ENCODE measurements around the gene TAPBP. TPM values are rescaled to one million over a fixed set of nuclear protein-coding genes. Genes with fewer than 3 reads are reported as not detected.

Gene TAPBP
- total and polyA plus RNA-seq, 2 of the 8 experiments (the other 6 are each of a cell fraction or from before 2014, with no cell fraction given): 24.5 to 35.4 TPM

- TF ChIP-seq CHD7 (IDR thresholded peaks at IDR 0.05; ENCODE audit: insufficient replicate concordance, low read length): no peak
- TF ChIP-seq TAF7 (optimal IDR thresholded peaks at IDR 0.05; ENCODE audit: borderline replicate concordance, low read depth, low read length): no peak
- no peak for TF ChIP-seq JUND (IDR thresholded peaks at IDR 0.05; ENCODE audit: low read length)
- no peak for TF ChIP-seq BRCA1 (IDR thresholded peaks at IDR 0.05; ENCODE audit: low read depth, low read length)
- 0 out of 2 replicates have a peak, but pooled peaks have one; percentile 27 for TF ChIP-seq YY1 (IDR thresholded peaks at IDR 0.05; ENCODE audit: low read depth, low read length)
- no peak for TF ChIP-seq EZH2 (IDR thresholded peaks at IDR 0.05; ENCODE audit: low read depth, low read length, severe bottlenecking)
- no peak for TF ChIP-seq FOSL1 (IDR thresholded peaks at IDR 0.05; ENCODE audit: insufficient read depth, low read depth, low read length)
- TF ChIP-seq ATF2 (IDR thresholded peaks at IDR 0.05; ENCODE audit: low read length): peak; percentile 42; the same call in 1 of the 2 replicates
- TF ChIP-seq SIRT6 (IDR thresholded peaks at IDR 0.05; ENCODE audit: low read length): no peak
- no peak for TF ChIP-seq BCL11A (IDR thresholded peaks at IDR 0.05; ENCODE audit: low read depth in 2 of 2, low read length in 2 of 2)
Measured at GRCh38 chr6:33297406-33297955, 16.4 kb downstream of the TAPBP start (continued).

All from H1 (cell line).